GM12891 (cell line): Measurements from ENCODE around the gene DNAH11.

Experiments used
- DNase-seq: peaks from one replicate; pipeline ENCODE4 v3.0.0; 2011; ENCODE audit warnings: low spot score; ENCODE audit not compliant: insufficient read length
- FAIRE-seq: peaks from 2 replicates; lab custom pipeline; 2011; peaks lifted over from hg19 to GRCh38; lab: Jason Lieb, UNC
- PAX5 ChIP-seq: IDR thresholded peaks from 2 replicates; pipeline ENCODE4 v1.6.1; 2011; ENCODE audit warnings: low read length, moderate library complexity, mild to moderate bottlenecking; ENCODE audit not compliant: insufficient read depth, severe bottlenecking
- POLR2A ChIP-seq: IDR thresholded peaks from 2 replicates; pipeline ENCODE4 v1.6.1; 2011; ENCODE audit warnings: low read depth, low read length, control low read depth
- POLR2AphosphoS5 ChIP-seq: IDR thresholded peaks from 2 replicates; pipeline ENCODE4 v1.6.1; 2011; ENCODE audit warnings: low read depth, low read length, control low read depth
- POU2F2 ChIP-seq: IDR thresholded peaks from 2 replicates; pipeline ENCODE4 v1.6.1; 2011; ENCODE audit warnings: low read depth, mild to moderate bottlenecking, control low read depth, low read length, moderate library complexity
- SPI1 ChIP-seq: IDR thresholded peaks from 2 replicates; pipeline ENCODE4 v1.6.1; 2011; ENCODE audit warnings: low read depth, low read length, control low read depth
- TAF1 ChIP-seq: IDR thresholded peaks from 2 replicates; pipeline ENCODE4 v1.6.1; 2011; ENCODE audit warnings: low read depth, low read length, control low read depth

Gene DNAH11

GRCh38 chr7:21762469-21762868 lies 219.6 kb downstream of the DNAH11 start:
- no peak for DNase-seq
- no peak for FAIRE-seq
- no peak for TF ChIP-seq POLR2A
- TF ChIP-seq TAF1 = no peak
- no peak for TF ChIP-seq POLR2AphosphoS5
- no peak for TF ChIP-seq PAX5
- TF ChIP-seq SPI1 = no peak
- TF ChIP-seq POU2F2 = no peak

DNA sequence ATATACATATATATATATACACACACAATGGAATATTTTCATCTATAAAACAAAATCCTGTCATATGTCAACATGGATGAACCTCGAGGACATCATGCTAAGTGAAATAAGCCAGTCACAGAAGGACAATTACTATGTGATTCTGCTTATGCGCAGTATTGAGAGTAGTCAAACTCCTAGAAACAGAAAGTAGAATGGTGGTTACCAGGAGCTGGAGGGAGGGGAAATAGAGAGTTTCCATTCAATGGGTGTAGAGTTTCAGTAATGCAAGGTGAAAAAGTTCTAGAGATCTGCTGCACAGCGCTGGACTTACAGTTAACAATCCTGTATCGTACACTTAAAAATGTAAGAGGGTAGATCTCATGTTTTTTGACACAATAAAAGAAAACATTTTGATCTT lies 221.0 kb downstream of the DNAH11 start:
- TF ChIP-seq POLR2A (no peak), TAF1 (no peak), POU2F2 (no peak), PAX5 (no peak), SPI1 (no peak), POLR2AphosphoS5 (no peak)
- no peak for DNase-seq
- no peak for FAIRE-seq

DNA sequence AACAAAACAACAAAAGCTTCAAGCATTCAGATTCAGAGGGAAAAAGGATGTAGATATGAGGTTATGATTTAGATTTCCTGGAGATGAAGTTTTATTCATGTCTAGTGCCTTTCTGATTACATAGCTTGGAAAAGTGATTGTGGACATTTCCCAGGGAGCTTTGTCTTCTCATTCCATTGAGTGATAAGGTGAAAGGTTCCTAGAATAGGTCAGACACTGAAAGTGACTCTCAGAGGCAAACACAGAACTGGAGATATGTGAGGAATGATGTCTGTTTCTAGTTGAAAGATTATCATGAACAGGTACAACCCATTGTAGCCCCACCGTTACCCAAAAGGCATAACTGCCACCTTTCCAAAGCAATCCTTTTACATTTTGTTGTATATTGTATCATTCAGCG lies 223.4 kb downstream of the DNAH11 start:
- TF ChIP-seq POU2F2 (no peak), SPI1 (no peak), PAX5 (no peak), POLR2AphosphoS5 (no peak), POLR2A (no peak), TAF1 (no peak)
- DNase-seq (no peak), FAIRE-seq (no peak)

DNA sequence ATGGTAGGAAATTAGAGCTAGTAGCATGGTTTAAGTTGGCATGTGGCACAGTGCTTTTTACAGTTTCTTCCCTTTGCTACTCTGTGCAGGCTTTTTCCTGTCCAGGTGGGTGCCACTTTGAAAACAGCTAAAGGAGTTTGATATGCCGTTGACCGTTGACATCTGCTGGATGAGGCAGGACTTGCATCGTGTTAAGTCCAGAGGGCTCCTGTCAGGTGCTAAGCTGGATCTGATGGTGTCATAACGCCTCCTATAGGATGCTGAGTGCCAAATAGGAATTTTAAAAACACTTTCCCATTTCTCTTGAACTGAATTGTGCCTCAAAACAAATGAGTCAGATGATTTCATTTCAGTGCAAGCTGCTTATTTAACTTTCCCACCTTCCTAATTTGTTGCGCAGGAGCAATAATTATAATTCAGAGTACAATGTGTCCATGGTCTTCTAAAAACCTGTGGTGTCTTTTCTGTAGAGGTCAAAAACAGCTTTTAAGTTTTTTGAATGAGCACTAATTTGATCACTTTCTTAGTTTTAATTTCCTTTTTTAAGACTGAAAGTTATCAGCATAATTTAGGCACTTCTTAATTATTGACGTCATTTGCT lies 224.6 kb downstream of the DNAH11 start:
- FAIRE-seq (peak; percentile 82), DNase-seq (peak; percentile 2)
- TF ChIP-seq POLR2A = no peak
- no peak for TF ChIP-seq SPI1
- TF ChIP-seq TAF1 = no peak
- no peak for TF ChIP-seq POLR2AphosphoS5
- no peak for TF ChIP-seq PAX5
- TF ChIP-seq POU2F2 = no peak

- no peak for FAIRE-seq
- no peak for DNase-seq
- TF ChIP-seq POLR2A = no peak
- no peak for TF ChIP-seq TAF1
- TF ChIP-seq PAX5 = no peak
- TF ChIP-seq POLR2AphosphoS5 = no peak
- TF ChIP-seq SPI1 = no peak
- no peak for TF ChIP-seq POU2F2
Observed at GRCh38 chr7:21768279-21768678, 225.4 kb downstream of the DNAH11 start.

- FAIRE-seq = no peak
- DNase-seq = no peak
- TF ChIP-seq PAX5 = no peak
- no peak for TF ChIP-seq POLR2A
- no peak for TF ChIP-seq SPI1
- TF ChIP-seq POU2F2 = no peak
- no peak for TF ChIP-seq TAF1
- no peak for TF ChIP-seq POLR2AphosphoS5
Observed at GRCh38 chr7:21771266-21771665, 228.4 kb downstream of the DNAH11 start.

- no peak for TF ChIP-seq POU2F2
- no peak for TF ChIP-seq POLR2A
- TF ChIP-seq TAF1 = no peak
- TF ChIP-seq POLR2AphosphoS5 = no peak
- TF ChIP-seq PAX5 = no peak
- TF ChIP-seq SPI1 = no peak
- DNase-seq (no peak), FAIRE-seq (peak; percentile 9)
Observed at GRCh38 chr7:21771906-21772610, 229.2 kb downstream of the DNAH11 start.

- TF ChIP-seq POU2F2 = no peak
- no peak for TF ChIP-seq SPI1
- TF ChIP-seq PAX5 = no peak
- no peak for TF ChIP-seq POLR2AphosphoS5
- TF ChIP-seq TAF1 = no peak
- no peak for TF ChIP-seq POLR2A
- FAIRE-seq (no peak), DNase-seq (no peak)
Observed at GRCh38 chr7:21773326-21773725, 230.5 kb downstream of the DNAH11 start.

- TF ChIP-seq SPI1 = peak; percentile 47; the same call in 1 of the 2 replicates
- TF ChIP-seq POLR2AphosphoS5 = no peak
- FAIRE-seq (no peak), DNase-seq (no peak)
Observed at GRCh38 chr7:21777921-21778320, 235.1 kb downstream of the DNAH11 start.

- DNase-seq (no peak), FAIRE-seq (no peak)
- TF ChIP-seq PAX5 = no peak
- no peak for TF ChIP-seq POLR2A
- no peak for TF ChIP-seq POU2F2
- TF ChIP-seq POLR2AphosphoS5 = no peak
- TF ChIP-seq SPI1 = no peak
- TF ChIP-seq TAF1 = no peak
Observed at GRCh38 chr7:21778953-21779352, 236.1 kb downstream of the DNAH11 start.

DNA sequence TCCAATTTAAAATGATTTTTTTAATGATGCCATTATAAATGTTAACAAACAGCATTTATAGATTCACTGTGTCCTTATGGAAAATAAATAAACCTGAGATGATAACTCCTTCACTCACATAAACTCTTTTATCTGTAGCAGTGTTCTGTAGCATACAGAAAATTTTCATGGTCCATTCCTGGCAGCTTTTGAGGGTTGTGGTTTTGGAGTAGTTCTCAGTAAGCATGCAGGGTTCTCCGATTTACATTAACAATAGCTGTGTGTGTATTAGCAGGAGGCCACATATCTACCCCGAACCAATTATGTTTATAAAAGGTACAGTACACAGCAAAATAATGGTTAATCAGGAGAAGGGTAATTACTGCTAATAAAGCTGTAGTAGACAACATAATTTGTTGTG lies 240.2 kb downstream of the DNAH11 start:
- FAIRE-seq (no peak), DNase-seq (no peak)
- no peak for TF ChIP-seq POLR2AphosphoS5
- no peak for TF ChIP-seq POU2F2
- no peak for TF ChIP-seq PAX5
- TF ChIP-seq POLR2A = no peak
- no peak for TF ChIP-seq TAF1
- TF ChIP-seq SPI1 = no peak
